Hindlimb muscle (tissue), 1 donor: ENCODE results near the gene JPH3. TPM values are rescaled to one million over a fixed set of nuclear protein-coding genes. Genes with fewer than 3 reads are reported as not detected.
A peak's percentile ranks its signal among the peaks of the same experiment; 100 is the strongest.
"Not testable (repeated sequence)": the region's sequence is repeated elsewhere in the genome, so short reads cannot be mapped to it uniquely, and the experiment has no call there.

ENCODE experiments used
- DNase-seq: peaks from one replicate; pipeline ENCODE4 v3.0.0-alpha.2; 2013
- polyA plus RNA-seq: library from polyadenylated mRNA; unstranded; fragments of 120-200 nt; gene quantifications from one replicate; pipeline ENCODE4 v1.2.1, GENCODE V29; 2013; ENCODE audit not compliant: insufficient read length

Gene JPH3
- polyA plus RNA-seq, 1 donor = 0.39 TPM

- DNase-seq = no peak
Observed at GRCh38 chr16:87720446-87720845, 118.1 kb downstream of the JPH3 start.

DNA sequence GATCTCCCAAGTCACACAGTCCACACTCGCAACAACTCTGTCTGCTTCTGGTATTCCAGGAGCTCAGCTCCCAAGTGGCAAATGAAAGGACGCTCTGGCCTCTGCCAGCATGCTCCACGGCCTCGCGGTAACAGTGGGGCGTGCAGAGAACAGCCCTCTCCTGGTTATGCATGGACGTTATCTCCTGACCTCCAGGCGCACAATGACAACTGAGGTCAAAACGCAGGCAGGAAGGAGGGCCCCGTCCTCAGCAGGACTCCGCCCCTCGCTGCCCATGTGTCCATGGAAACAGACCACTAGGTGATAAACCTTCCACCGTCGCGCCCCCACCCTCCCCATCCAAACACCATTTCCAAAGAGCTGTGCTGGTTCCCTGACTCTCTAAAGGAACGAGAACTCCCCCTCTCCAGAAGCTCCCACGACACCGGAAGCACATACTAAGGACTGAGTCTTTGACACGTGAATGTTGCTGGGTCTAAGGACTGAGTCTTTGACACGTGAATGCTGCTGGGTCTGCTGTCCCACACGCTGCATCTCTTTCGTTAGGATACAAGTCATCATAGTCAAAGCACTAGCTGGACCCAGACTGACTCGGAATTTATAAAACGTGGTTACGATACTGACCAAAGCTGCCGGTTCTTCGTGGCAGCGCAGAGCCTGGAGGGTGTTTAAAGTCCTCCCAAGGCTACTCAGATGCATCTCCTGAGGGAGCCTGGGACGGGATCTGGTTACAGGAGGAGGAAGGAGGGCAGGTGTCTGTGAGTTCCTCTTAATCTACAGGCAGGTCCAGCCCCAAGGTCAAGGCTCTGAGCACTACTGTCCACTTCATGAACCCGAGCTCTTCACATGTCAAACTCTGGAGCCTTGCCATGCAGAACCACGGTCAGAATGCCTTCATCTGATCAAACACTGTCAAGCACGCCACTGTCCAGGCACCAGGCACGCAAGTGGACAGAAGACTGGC is 119.6 kb downstream of the JPH3 start:
- no peak for DNase-seq

DNA sequence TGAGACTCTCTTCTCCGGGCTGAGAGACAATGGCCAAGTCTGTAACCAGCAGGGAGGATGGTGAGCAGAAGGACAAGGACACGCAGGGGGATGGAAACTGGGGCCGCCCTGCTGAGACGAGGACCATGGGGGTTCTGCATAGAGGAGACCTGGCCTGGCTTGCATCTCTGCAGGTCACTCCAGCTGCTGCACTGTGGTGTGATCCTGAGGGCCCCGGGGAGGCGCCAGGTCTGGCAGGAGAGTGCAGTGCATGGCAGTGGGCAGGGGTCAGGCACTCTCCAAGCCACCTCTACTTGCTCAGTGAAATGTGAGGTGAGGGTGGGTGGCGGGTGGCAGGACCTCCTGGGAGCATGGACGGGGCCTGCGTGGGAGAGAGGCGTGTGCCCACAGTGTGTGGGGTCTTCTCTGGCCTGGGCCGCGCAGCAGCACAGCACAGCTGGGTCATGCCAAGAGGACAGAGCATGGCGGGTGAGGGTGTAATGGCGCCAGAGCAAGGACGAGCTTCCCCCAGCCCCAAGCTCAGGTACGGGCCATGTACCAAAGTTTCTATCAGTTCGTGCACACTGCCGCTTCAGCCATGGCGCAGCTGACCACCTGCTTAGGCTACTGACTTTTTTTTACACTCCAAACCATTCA is 120.4 kb downstream of the JPH3 start:
- DNase-seq = no peak

DNA sequence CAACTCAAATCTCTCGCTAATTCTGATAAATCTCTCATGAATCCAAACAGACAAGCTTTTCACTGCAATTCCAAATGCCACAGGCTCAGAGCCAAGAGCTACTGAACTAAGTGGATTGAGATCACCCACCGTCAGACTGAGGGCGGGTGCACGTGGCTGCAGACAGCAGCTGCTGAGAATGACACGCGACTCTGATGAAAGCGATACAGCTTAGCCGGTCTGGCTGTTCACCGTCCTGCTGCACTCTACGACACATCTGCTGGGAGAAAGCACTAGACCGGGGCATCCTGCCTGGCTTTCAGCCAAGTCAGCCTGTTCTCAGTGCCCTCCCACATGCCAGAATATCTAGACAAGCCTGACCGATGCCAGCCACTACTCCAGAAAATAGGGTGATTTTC is 120.9 kb downstream of the JPH3 start:
- DNase-seq = peak; percentile 38

DNA sequence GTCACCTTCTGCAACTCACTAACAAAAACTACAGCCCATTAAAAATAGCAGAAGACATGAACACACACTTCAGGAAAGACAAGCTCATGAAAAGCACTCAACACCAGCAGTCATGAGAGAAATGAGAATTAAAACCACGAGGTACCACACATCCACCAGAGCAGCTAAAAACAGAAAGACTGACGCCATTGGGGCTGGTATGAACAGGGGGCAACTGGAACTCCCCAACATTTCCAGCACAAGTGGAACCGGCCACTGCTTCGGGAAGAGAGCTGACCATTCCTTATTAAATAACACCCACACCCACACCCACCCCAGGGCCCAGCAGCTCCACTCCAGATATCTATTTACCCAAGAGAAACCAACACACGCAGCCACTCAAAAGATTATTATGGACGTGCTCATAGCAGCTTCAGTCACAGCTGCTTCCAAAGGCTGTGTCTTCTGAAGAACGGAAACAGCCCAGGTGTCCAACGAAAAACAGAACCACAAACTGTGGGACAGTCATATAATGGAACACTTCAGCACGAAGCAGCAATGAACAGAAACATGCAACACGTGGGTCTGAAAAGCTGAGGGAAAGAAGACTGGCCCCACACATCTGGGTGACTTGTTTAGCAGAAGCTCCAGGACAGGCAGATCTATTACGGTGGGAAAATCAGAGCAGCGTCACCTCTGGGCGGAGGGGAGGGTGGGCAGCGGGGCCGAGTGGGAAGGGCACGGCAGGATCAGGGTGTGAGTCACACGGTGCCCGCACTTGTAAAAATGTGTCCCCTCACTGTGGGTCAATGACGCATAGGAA is 122.4 kb downstream of the JPH3 start:
- DNase-seq = no peak

GRCh38 chr16:87725596-87726235 is 123.4 kb downstream of the JPH3 start:
- no peak for DNase-seq

DNA sequence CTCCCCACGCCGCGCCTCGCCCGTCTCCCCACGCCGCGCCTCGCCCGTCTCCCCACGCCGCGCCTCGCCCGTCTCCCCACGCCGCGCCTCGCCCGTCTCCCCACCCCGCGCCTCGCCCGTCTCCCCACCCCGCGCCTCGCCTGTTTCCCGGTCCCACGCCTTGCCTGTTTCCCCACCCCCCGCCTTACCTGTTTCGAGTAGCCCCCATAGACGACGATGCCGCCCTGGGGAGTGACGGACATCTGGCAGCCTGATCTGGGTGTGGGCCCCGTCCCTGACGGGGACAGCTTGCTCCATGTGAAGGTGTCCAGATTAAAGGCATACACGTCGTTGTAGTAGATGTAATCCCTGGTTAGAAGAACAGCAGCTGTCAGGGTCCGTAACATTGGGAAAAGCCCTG is 124.3 kb downstream of the JPH3 start:
- DNase-seq = not testable (repeated sequence)

DNA sequence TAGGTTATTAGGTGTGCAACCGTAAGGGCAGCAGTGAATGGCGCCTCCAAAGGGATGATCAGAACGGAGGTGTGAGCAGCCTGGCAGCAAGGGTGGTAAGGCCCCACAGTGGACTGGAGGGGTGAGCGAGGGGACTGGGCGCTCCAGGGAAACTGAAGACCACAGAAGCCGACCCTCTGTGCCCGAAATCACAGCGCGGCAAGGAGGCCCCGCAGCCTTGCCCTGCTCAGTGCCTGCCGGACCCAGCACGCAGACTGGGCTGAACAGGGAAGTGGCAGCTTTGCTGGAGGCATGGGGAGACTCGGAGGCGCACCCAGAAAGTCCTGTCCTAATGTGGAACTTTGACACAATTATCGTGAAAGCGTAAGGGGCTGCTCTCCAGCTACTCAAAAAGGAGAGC is 125.0 kb downstream of the JPH3 start:
- no peak for DNase-seq

DNA sequence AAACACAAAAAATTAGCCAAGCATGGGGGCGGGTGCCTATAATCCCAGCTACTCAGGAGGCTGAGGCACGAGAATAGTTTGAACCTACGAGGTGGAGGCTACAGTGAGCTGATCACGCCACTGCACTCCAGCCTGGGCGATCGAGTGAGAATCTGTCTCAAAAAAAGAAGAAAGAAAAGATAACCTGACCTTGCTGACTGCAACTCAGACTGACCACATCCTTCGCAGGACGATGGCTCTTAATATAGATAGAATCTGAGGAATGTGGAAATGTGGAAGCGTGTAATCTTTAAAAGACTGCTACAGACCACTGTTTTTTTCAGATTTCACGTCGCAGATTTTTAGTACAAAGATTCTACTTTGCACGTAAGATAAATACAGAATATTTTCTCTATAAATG is 125.7 kb downstream of the JPH3 start:
- DNase-seq = no peak

GRCh38 chr16:87729266-87729954 is 127.1 kb downstream of the JPH3 start:
- DNase-seq = no peak

- no peak for DNase-seq
Observed at GRCh38 chr16:87731607-87732006, 129.3 kb downstream of the JPH3 start.

- DNase-seq = no peak
Observed at GRCh38 chr16:87733190-87733589, 130.9 kb downstream of the JPH3 start.

- DNase-seq = no peak
Observed at GRCh38 chr16:87734644-87735043, 132.3 kb downstream of the JPH3 start.

DNA sequence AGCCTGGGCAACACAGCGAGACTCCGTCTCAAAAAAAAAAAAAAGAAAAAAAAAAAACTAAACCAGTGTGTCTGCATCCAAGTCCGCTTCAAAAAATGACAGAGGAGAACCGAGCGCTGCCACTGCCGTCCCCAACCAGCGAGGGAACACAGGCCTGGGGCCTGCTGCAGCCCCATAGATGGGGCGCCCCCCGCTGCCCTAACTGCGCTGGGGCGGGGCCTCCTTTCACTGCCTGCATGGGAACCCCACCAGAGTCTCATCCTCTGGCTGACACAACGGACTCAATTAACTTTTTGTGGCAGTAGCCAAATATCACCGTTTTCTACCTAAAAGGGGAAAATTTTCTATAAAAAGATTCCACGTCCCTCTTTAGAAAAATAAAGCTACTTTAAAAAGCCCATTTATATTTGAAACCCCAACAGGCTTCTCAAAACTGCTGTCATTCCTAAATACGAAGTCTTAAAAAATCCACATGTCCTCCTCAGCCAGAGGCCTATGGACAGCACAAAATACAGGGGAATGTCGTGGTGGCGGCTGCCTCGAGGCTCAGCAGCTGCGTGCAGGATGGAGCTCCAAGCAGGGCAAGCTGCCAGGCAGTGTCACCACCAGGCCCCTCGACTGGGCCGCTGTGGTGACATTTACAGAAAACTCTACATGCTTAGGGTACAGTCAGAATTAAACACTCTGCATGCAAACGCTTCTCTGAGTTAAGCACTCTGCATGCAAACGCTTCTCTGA is 133.1 kb downstream of the JPH3 start:
- DNase-seq = no peak

GRCh38 chr16:87736008-87736382 is 133.7 kb downstream of the JPH3 start:
- no peak for DNase-seq

GRCh38 chr16:87739801-87740200 is 137.5 kb downstream of the JPH3 start:
- no peak for DNase-seq

- no peak for DNase-seq
Observed at GRCh38 chr16:87740441-87740840, 138.1 kb downstream of the JPH3 start.

DNA sequence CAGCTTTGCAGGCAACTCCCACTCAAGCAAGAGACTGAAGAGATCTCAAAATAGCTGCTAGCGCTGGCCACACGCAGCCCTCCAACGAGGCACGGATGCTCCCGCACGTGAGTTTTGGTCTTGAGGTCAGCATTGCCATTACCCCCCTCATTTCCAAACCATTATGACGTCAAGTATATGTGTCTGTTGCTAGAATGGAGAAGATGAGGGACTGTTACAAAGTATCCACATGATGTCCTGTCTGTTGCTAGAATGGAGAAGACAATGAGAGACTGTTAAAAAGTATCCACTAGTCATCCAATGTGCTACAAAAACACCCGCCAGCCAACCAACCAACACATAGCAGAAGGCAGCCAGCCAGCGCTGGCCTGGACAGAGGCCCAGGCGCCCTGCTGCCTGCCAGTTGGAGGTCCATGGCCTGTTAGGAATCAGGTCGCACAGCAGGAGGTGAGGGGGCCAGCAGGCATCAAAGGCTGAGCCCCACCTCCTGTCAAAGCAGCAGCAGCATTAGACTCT is 138.7 kb downstream of the JPH3 start:
- no peak for DNase-seq

DNA sequence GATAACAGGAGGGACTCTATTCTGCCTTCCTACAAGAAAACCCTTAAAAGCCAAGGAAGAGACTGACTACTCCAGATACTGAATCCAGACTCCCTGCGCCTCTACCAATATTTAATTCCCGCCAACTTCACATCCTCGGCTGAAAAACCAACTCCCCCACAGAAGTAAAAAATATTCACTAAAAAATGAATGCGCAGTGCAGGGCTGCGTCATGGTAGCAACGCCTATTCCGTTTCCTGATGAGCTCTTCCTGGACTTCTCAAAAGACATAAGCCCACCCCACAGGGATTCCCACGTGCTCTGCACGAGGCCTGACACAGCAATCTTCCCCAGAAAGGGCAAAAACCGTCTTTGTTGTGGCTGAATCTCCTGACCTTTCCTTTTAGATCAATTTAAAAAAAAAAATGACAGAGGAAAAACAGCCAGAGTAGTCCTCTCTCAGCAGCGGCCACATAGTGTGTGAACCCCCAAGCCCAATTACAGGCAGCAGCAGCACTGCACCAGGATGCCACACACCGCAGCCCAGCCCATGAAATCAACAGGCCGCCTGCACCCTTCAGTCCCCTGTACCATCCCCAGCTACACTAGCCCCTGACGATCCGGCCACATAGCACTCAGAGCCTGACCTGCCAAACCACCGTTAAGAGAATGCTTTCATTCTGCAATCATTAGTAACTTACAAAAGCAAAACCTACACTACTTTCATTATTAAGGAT is 139.6 kb downstream of the JPH3 start:
- DNase-seq = no peak

- no peak for DNase-seq
Observed at GRCh38 chr16:87742781-87743490, 140.6 kb downstream of the JPH3 start.
